NCI-H69 (cell line): ENCODE measurements around the gene IP6K3.

Experiments used
- DNase-seq: peaks from one replicate; lab custom pipeline; 2025; lab: John Stamatoyannopoulos, UW

Gene IP6K3

GRCh38 chr6:33705268-33705885 lies 41.3 kb downstream of the IP6K3 start:
- DNase-seq, result peak; percentile 29

- no peak for DNase-seq
These were observed 42.3 kb downstream of the IP6K3 start for GRCh38 chr6:33704215-33705066.

GRCh38 chr6:33702345-33702977 lies 44.2 kb downstream of the IP6K3 start:
- peak; percentile 70 for DNase-seq

- peak; percentile 76 for DNase-seq
These were observed 46.2 kb downstream of the IP6K3 start for GRCh38 chr6:33700391-33701050.

GRCh38 chr6:33699739-33700138 lies 47.0 kb downstream of the IP6K3 start:
- no peak for DNase-seq

- no peak for DNase-seq
These were observed 47.6 kb downstream of the IP6K3 start for GRCh38 chr6:33699131-33699530.

- DNase-seq, result peak; percentile 12
These were observed 48.2 kb downstream of the IP6K3 start for GRCh38 chr6:33698494-33698893.

- DNase-seq, result no peak
These were observed 48.9 kb downstream of the IP6K3 start for GRCh38 chr6:33697845-33698244.

- DNase-seq, result peak; percentile 96
These were observed 49.9 kb downstream of the IP6K3 start for GRCh38 chr6:33696548-33697518.

- no peak for DNase-seq
These were observed 50.6 kb downstream of the IP6K3 start for GRCh38 chr6:33696076-33696475.

- DNase-seq, result peak; percentile 25
These were observed 51.2 kb downstream of the IP6K3 start for GRCh38 chr6:33695451-33695887.

GRCh38 chr6:33694977-33695376 lies 51.7 kb downstream of the IP6K3 start:
- DNase-seq, result no peak

- DNase-seq, result peak; percentile 90
These were observed 52.2 kb downstream of the IP6K3 start for GRCh38 chr6:33694401-33694931.

GRCh38 chr6:33693186-33694105 lies 53.3 kb downstream of the IP6K3 start:
- DNase-seq, result no peak

GRCh38 chr6:33692760-33693158 lies 53.9 kb downstream of the IP6K3 start:
- no peak for DNase-seq

GRCh38 chr6:33692078-33692759 lies 54.5 kb downstream of the IP6K3 start:
- DNase-seq, result peak; percentile 13

- no peak for DNase-seq
These were observed 55.1 kb downstream of the IP6K3 start for GRCh38 chr6:33691456-33692077.

GRCh38 chr6:33690766-33691165 lies 55.9 kb downstream of the IP6K3 start:
- no peak for DNase-seq

- no peak for DNase-seq
These were observed 56.8 kb downstream of the IP6K3 start for GRCh38 chr6:33689879-33690278.
